PC-3 (cell line): ENCODE measurements around the gene C19orf12.

Source experiments
- EZH2 ChIP-seq: fragments of 300-600 bp; sonication (generic); IDR thresholded peaks from one replicate; pipeline ENCODE4 v1.6.1; 2017; ENCODE audit warnings: antibody characterized with exemption, mild to moderate bottlenecking, low read length; ENCODE audit not compliant: unreplicated experiment
- TF ChIP-seq, protein P1 (sequence below): fragments of 300-600 bp; sonication (generic); conservative IDR thresholded peaks from 2 replicates; pipeline ENCODE4 v1.5.1; 2017; ENCODE audit warnings: antibody characterized with exemption, low read depth, mild to moderate bottlenecking, low read length

DNA sequence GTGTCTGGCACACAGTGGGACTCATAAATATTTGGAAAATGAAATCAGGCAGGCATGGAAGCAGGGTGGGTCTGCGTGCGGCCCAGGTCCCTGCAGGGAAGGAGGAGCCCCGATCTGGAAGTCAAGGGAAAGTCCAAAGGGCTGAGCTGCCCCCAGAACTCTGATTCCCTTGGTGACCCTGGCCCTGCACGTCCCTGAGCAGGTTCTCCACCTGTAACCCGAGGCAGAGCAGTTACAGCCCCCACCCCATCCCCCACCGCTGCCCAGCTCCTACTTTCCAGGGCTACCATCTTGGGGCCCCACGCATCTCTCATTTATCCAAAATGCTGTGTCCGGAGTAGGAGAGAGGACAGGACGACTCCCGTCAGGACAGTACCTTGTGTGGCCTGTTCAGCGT lies 47.7 kb downstream of the C19orf12 start:
- TF ChIP-seq, protein P1, sequence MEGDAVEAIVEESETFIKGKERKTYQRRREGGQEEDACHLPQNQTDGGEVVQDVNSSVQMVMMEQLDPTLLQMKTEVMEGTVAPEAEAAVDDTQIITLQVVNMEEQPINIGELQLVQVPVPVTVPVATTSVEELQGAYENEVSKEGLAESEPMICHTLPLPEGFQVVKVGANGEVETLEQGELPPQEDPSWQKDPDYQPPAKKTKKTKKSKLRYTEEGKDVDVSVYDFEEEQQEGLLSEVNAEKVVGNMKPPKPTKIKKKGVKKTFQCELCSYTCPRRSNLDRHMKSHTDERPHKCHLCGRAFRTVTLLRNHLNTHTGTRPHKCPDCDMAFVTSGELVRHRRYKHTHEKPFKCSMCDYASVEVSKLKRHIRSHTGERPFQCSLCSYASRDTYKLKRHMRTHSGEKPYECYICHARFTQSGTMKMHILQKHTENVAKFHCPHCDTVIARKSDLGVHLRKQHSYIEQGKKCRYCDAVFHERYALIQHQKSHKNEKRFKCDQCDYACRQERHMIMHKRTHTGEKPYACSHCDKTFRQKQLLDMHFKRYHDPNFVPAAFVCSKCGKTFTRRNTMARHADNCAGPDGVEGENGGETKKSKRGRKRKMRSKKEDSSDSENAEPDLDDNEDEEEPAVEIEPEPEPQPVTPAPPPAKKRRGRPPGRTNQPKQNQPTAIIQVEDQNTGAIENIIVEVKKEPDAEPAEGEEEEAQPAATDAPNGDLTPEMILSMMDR = no peak
- no peak for TF ChIP-seq EZH2
